Activated CD8-positive, alpha-beta memory T cell treated with anti-CD3 and anti-CD28 coated beads, Interleukin-2, amount 50 U/mL, for 48 hours (primary cell): ENCODE results near the gene KRTAP5-11.
"Not testable (repeated sequence)": the region's sequence is repeated elsewhere in the genome, so short reads cannot be mapped to it uniquely, and the experiment has no call there.

Source experiments
- DNase-seq: peaks from one replicate; pipeline ENCODE4 v3.0.0-alpha.2; 2020

KRTAP5-11 gene

GRCh38 chr11:71554996-71555395, 27.7 kb downstream of the KRTAP5-11 start:
- no peak for DNase-seq

- DNase-seq = no peak
Measured at GRCh38 chr11:71551711-71552110, 31.0 kb downstream of the KRTAP5-11 start.

- DNase-seq = no peak
Measured at GRCh38 chr11:71548716-71549151, 33.9 kb downstream of the KRTAP5-11 start.

GRCh38 chr11:71548120-71548519, 34.6 kb downstream of the KRTAP5-11 start, which contains the start of gene KRTAP5-9:
Gene KRTAP5-9, plus strand, starts transcription at chr11:71548420. Its CDS starts 238 bp downstream, at chr11:71548658.
- DNase-seq = no peak

DNA sequence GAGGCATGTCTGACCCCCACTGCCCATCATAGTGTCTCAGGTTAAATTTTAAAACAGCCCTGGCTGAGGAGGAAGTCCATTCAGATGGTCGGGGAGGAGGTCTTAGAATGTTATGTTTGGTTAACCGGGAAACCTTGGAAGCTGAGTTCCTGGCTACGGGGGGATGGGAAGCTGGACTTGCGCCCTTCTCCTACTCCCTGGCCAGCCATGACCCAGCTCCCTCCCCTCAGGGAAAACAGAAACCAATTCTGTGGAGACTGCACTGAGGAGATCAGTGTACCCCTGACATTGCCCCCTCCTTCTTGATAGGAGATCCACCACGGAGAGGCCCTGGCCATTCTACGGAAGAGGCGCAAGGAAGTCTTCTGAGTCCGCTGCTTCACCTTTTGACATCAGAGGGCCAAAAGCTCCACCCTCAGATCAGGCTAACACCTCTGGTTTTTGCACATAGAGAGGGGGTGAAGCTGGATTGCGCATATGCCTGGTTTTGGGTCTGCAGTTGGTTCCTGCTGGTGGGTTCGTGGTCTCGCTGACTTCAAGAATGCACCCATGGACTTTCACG, 37.2 kb downstream of the KRTAP5-11 start:
- DNase-seq = no peak

DNA sequence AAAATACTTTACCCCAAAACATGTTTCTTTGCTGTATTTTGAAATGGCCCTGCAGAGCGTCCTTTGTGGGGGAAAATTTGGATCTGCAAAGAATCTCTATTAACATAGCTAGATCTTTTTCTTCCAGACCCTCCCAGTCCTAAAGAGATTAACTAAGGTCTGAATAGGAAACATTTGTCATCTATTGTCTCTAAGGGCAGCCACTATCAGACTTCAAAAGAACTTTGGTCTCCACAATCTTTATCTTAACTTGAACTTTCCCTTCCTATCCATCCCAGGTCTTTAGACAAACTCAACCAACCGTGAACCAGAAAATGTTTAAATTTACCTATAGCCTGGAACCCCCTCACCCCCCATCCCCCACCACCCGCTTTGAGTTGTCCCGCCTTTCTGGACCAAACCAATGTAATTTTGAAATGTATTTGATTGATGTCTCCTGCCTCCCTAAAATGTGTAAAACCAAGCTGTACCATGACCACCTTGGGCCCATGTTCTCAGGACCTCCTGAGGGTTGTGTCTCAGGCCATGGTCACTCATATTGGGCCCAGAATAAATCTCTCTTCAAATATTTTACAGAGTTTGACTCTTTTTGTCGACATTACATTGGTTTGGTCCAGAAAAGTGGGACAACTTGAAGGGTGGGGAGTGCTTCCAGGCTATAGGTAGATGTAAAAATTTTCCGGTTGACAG, 38.0 kb downstream of the KRTAP5-11 start:
- no peak for DNase-seq

GRCh38 chr11:71543866-71544265, 38.8 kb downstream of the KRTAP5-11 start:
- DNase-seq = no peak

DNA sequence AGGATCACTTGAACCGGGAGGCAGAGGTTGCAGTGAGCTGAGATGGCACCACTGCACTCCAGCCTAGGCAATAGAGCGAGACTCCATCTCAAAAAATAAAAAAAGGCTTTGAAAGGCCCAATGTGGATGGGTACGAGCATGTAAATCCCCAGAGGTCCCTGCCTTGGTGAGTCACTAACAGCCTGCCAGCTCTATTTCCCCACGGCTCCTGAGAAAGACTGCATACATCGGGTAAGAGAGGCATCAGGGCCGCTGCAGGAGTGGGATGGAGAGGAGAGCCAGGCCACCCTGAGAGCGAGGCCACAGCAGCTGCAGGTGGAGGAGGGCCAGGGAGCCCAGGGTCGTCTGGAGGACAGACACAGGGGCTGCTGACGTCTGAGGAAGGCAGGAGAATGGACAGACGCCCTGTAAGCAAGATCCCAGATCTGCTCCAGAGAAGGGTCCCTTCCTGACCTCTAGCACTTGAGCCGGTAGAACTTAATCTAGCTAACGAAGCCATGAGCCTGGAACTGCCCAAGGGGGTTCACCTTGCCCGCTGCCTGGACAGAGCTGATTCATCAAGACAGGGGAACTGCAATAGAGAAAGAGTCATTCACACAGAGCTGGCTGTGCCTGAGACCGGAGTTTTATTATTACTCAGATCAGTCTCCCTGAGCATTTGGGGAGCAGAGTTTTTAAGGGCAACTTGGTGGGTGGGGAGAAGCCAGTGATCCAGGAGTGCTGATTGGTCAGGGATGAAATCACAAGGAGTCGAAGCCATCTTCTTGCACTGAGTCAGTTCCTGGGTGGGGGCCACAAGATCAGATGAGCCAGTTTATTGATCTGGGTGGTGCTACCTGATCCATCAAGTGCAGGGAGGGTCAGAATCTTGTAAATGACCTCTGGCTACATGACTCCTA, 39.5 kb downstream of the KRTAP5-11 start:
- DNase-seq = no peak

DNA sequence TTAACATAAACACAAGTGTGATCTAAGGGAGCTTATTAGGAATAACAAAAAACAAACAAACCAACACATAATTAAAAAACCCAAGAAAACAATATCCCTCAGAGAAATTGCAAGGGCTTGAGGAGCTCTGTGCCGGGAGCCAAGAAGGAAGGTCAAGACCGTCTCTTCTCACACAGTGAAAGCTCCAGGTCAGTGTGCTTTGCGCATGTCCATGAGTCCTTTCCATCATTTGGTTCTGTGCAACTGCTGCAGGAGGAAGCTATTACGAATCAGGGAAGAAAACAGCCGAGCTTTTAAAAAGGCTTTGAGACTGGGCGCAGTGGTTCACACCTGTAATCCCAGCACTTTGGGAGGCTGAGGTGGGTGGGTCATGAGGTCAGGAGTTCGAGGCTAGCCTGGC, 40.3 kb downstream of the KRTAP5-11 start:
- no peak for DNase-seq

DNA sequence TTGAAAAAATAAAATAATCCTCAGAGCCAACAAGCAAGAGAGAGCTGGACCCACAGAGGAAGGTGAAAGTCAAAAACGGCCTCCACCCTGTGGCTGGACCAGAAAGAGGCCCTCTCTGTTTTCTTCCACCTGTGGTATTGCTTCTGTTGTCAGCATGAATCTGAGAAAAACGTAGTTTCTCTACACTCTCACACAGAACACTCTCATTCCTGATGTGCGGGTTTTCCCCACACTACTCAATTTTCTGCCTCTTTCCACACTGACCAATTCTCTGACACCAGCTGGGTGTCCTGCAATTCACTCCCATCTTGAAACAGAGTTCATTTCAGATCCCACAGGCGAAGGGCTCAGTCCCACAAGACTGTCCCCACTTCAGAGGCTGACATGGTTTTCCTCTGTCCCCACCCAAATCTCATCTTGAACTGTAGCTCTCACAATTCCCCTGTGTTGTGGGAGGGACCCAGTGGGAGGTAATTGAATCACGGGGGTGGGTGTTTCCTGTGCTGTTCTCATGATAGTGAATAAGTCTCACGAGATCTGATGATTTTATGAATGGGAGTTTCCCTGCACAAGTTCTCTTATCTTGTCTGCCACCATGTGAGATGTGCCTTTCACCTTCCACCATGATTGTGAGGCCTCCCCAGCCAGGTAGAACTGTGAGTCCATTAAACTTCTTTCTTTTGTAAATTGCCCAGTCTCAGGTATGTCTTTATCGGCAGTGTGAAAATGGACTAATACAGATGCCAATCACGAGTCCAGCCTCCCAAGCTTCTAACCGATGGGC, 42.0 kb downstream of the KRTAP5-11 start:
- not testable (repeated sequence) for DNase-seq

GRCh38 chr11:71539971-71540370, 42.7 kb downstream of the KRTAP5-11 start:
- not testable (repeated sequence) for DNase-seq

DNA sequence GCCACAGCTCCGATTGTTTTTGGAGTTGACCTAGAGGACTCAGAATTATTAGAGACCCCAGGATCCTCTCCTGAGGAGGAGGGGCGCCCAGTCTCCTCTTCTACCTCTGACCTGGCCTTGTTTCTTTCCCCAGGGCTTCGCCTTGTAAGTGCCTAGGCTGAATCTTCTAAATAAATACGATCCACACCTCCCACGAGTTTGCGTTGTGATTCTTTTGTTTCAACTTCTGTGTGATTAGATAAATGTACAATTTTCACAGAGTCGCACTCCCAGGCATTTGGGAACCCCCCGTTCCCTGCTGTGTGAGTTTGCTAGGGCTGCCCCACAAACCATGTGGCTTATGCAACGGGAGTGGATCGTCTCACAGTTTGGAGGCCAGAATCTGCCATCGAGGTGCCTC, 43.7 kb downstream of the KRTAP5-11 start:
- DNase-seq = no peak

DNA sequence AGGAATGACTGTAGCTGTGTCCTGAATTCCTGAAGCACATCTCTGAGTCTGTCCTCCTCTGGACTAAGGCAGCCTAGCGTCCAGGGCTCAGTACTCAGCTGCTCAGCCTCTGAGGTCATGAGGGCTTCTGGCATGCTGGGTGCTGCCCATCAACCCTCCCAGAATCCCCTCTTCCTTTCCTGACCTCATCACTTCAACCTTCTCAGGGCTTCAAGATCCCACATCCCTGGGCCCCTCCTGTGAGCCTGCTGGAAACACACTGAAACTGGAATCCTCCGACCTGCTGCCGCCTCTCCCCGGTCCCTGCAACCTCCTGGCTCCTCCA, 44.0 kb downstream of the KRTAP5-11 start:
- no peak for DNase-seq

GRCh38 chr11:71537977-71538665, 44.6 kb downstream of the KRTAP5-11 start, which contains the start of gene KRTAP5-8:
Gene KRTAP5-8, plus strand, starts transcription at chr11:71538025. Its CDS starts 31 bp downstream, at chr11:71538056.
- DNase-seq = not testable (repeated sequence)

- DNase-seq = no peak
Measured at GRCh38 chr11:71537537-71537936, 45.1 kb downstream of the KRTAP5-11 start.

DNA sequence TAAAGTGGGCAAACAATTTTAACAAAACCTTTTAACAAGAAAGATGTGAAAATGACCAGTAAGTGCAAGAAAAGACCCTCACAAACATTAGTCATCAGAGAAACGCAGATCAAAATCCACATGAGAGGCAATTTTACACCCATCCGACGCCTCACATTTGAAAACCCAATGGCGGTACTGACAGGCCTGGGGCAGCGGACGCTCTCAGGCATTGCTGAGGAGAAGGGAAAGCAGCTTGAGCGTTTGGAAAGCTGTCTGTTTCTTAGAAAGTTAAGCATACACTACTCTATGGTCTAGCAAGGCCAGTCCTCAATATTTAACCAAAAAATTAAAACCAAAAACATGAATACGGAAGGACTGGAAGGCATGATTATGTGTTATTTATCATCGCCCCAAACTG, 46.9 kb downstream of the KRTAP5-11 start:
- no peak for DNase-seq

DNA sequence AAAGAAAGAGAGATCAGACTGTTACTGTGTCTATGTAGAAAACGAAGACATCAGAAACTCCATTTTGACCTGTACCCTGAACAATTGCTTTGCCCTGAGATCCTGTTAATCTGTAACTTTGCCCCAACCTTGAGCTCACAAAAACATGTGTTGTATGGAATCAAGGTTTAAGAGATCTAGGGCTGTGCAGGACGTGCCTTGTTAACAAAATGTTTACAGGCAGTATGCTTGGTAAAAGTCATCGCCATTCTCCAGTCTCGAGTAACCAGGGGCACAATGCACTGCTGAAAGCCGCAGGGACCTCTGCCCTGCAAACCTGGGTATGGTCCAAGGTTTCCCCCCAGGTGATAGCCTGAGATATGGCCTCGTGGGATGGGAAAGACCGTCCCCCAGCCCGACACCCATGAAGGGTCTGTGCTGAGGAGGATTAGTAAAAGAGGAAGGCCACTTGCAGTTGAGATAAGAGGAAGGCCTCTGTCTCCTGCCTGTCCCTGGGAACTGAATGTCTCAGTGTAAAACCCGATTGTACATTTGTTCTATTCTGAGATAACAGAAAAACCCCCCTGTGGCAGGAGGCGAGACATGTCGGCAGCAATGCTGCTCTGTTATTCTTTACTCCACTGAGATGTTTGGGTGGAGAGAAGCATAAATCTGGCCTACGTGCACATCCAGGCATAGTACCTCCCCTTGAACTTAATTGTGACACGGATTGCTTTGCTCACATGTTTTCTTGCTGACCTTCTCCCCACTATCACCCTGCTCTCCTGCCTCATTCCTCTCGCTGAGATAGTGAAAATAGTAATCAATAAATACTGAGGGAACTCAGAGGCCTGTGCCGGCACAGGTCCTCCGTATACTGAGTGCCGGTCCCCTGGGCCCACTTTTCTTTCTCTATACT, 47.7 kb downstream of the KRTAP5-11 start:
- not testable (repeated sequence) for DNase-seq

DNA sequence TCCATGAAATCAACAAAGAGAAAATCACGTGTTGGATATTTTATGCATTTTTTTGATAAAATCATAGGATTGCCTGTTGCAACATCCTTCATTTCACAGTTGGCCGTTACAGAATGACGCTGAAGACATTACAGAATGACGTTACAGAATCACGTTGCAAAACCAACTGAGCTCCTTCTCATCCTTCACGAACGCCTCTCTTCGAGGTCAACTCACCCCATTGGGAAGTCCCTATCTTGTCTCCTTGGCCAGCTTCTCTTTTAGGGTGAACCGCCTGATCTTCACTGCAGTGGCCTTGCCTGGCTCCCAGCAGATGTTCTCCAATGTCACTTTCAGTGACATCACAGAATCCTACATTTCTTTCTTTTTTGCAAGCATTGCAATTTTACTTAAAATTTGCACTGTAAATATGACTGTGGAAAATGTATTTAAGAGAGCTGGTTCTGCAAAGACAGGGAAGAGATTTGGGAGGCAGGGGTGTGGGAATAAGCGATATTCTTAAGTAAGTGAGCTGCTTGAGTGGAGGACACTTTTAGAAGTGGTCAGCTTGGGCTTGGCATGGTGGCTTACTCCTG, 50.6 kb downstream of the KRTAP5-11 start:
- DNase-seq = no peak
